Measurements from ENCODE around the gene THRB.

- TF ChIP-seq CTCF (IDR thresholded peaks at IDR 0.05) (no peak), POLR2AphosphoS5 (IDR thresholded peaks at IDR 0.05; ENCODE audit: insufficient read depth in 1 of 2, low read depth in 1 of 2) (no peak)
These were observed 327.2 kb downstream of the THRB start for GRCh38 chr3:24167429-24167828.

All from vagina (tissue), 2 donors.